Measurements from ENCODE around the gene CSTPP1. TPM values are rescaled to one million over a fixed set of nuclear protein-coding genes. Genes with fewer than 3 reads are reported as not detected.

Gene CSTPP1
- total RNA-seq, 3 donors from 2014 or later = 31.9 to 41.1 (median 32.8) TPM

DNA sequence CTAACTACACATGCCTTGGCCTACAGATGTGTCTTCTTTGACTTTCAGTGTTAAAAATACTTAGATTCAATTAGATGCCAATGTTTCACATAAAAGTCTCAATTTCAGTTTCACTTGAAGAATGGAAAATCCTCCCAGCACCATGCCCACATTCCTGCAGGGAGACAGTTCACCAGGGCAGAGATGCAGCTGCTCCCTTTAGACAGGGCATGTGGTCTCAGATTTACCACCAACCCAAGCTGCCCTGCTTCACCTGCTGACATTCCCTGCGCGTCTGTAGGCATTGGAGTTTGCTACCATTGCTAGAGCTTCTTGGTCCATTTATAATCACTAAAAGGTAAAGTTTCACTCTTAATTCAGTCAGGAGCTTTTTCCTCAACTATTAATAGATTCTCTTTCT, 126.2 kb downstream of the CSTPP1 start:
- Histone ChIP-seq H3K9me3 (no peaks in the 10 kb centered on the region), H3K4me3 (no peak overlapping the region), H3K4me1 (ENCODE audit: low read depth) (no peaks in the 10 kb centered on the region), H3K36me3 (ENCODE audit: low read depth) (no peaks in the 10 kb centered on the region)
- DNase-seq = no peak
- TF ChIP-seq, protein P1, sequence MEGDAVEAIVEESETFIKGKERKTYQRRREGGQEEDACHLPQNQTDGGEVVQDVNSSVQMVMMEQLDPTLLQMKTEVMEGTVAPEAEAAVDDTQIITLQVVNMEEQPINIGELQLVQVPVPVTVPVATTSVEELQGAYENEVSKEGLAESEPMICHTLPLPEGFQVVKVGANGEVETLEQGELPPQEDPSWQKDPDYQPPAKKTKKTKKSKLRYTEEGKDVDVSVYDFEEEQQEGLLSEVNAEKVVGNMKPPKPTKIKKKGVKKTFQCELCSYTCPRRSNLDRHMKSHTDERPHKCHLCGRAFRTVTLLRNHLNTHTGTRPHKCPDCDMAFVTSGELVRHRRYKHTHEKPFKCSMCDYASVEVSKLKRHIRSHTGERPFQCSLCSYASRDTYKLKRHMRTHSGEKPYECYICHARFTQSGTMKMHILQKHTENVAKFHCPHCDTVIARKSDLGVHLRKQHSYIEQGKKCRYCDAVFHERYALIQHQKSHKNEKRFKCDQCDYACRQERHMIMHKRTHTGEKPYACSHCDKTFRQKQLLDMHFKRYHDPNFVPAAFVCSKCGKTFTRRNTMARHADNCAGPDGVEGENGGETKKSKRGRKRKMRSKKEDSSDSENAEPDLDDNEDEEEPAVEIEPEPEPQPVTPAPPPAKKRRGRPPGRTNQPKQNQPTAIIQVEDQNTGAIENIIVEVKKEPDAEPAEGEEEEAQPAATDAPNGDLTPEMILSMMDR (IDR thresholded peaks at IDR 0.05) = no peak
- no peak for ATAC-seq
- intact Hi-C loops (cut with DNase I, micrococcal nuclease) = no loop called here

DNA sequence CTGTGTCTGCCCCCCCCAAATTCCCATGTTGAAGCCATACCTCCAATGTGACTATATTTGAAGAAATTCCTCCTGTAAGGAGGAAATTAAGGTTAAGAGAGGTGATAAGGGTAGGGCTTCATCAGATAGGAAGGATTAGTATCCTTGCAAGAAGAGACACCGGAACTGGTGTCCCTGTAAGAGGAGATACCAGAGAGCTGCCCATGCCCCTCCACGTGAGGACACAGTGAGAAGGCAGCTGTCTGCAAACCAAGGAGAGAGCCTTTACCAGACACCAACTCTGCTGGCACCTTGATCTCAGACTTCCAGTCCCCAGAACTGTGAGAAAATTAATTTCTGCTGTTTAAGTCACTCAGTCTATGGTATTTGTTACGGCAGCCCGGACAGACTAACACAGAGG, 130.8 kb downstream of the CSTPP1 start:
- no peaks in the 10 kb centered on the region for H3K4me1 ChIP-seq (ENCODE audit: low read depth)
- no peaks in the 10 kb centered on the region for H3K9me3 ChIP-seq
- intact Hi-C loops (cut with DNase I, micrococcal nuclease) = no loop called here
- H3K36me3 ChIP-seq (ENCODE audit: low read depth) = no peaks in the 10 kb centered on the region
- ATAC-seq (no peak), DNase-seq (no peak)
- no peak overlapping the region for H3K4me3 ChIP-seq
- TF ChIP-seq, protein P1 (IDR thresholded peaks at IDR 0.05) = no peak

DNA sequence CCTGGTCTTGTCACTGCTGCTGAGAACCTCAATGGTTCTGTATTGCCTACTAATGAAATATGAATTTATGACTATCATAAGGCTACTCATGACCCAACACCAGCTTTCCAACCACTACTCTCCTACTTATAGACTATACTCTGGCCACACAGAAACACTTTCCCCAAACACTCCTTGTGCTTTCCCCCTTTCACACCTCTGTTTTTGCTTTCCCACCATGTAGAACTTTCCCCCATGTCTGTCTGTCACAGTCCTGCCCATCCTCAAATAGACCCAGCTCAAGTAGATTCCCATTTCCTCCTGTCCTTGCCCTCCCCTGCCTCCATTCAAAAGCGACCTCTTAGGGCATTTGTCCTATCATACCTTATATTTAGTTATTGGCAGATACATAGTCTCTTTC, 134.2 kb downstream of the CSTPP1 start:
- Histone ChIP-seq H3K4me1 (ENCODE audit: low read depth) (no peaks in the 10 kb centered on the region), H3K4me3 (no peak overlapping the region), H3K9me3 (no peaks in the 10 kb centered on the region), H3K36me3 (ENCODE audit: low read depth) (no peaks in the 10 kb centered on the region)
- no peak for DNase-seq
- TF ChIP-seq, protein P1 (IDR thresholded peaks at IDR 0.05) = no peak
- no peak for ATAC-seq
- intact Hi-C loops (cut with DNase I, micrococcal nuclease) = no loop called here

DNA sequence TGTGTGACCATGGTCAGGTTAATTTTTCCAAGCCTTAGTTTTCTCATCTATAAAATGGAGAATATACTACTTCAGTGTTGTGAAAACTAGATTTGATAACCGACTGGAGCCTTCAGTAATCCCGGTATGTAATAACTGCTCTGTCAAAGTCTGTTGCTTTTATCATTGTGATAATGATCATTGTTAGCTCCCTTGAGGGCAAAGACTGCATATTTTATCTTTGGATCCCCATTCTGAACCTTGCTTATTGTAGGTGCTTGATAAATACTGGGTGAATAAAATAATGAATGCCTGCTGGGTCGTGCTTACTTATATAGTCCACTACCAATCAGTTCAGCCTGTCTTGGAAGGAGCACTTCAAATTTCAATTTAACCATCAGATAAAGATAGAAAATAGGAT, 134.8 kb downstream of the CSTPP1 start:
- intact Hi-C loops (cut with DNase I, micrococcal nuclease) = no loop called here
- Histone ChIP-seq H3K9me3 (no peaks in the 10 kb centered on the region), H3K36me3 (ENCODE audit: low read depth) (no peaks in the 10 kb centered on the region), H3K4me3 (no peak overlapping the region), H3K4me1 (ENCODE audit: low read depth) (no peaks in the 10 kb centered on the region)
- ATAC-seq = no peak
- TF ChIP-seq, protein P1 (IDR thresholded peaks at IDR 0.05) = no peak
- no peak for DNase-seq

DNA sequence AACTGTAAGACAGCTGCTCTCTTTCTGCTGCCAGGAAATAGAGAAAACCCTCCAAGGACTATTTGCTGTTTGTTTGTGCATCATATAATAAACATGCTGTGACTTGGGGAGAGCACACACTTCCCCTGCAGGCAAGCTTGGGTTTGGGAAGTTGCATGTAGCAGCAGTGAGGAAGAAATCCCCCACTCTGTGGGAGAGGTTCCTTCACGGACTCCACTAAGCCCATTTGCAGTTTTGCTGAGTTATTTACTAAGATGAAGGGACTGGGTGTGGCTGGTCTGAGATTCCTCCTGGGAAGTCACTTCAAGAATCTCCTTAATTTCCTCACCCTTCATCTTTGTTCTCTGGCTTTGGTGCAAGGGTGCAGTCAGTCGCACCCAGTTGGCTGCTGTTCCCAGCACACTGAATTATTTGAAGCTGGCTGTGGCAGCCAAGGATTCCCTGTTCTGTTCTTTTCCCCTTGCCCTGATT, 135.3 kb downstream of the CSTPP1 start:
- Histone ChIP-seq H3K4me3 (no peak overlapping the region), H3K36me3 (ENCODE audit: low read depth) (no peaks in the 10 kb centered on the region), H3K9me3 (no peaks in the 10 kb centered on the region), H3K4me1 (ENCODE audit: low read depth) (no peaks in the 10 kb centered on the region)
- ATAC-seq (peak; percentile 25), DNase-seq (no peak)
- intact Hi-C loops (cut with DNase I, micrococcal nuclease) = no loop called here
- TF ChIP-seq, protein P1 (IDR thresholded peaks at IDR 0.05) = no peak
